PC-9 (cell line): Measurements from ENCODE around the gene C1R. TPM values are rescaled to one million over a fixed set of nuclear protein-coding genes. Genes with fewer than 3 reads are reported as not detected.

Experiments used
- BruUV-seq: library from RNA; stranded (reverse); fragments of 400-500 nt; replicated peaks from 2 replicates; lab custom pipeline; 2021; lab: Mats Ljungman, UMichigan
- CTCF ChIA-PET: fragments of 300-600 bp; sonication (Branson Sonifier 250); formaldehyde crosslinking; loops from one replicate; lab custom pipeline; 2022; ENCODE audit warnings: antibody characterized with exemption; lab: Charles Lee
- POLR2A ChIA-PET: fragments of 300-600 bp; sonication (Branson Sonifier 250); formaldehyde crosslinking; loops from one replicate; lab custom pipeline; 2022; ENCODE audit warnings: antibody characterized with exemption; ENCODE audit not compliant: unreplicated experiment; lab: Charles Lee
- DNase-seq, 2 experiments: peaks; one replicate each; pipeline versions ENCODE4 v3.0.0 to v3.0.0-alpha.2; 2015 to 2022; ENCODE audit warnings: mixed read lengths in 1 of 2
- H2AFZ ChIP-seq: fragments of 200-600 bp; sonication (generic); 2 replicates; pipeline ENCODE4 v1.8.1; 2017; ENCODE audit warnings: antibody characterized with exemption
- H3F3A ChIP-seq: fragments of 200-600 bp; sonication (generic); 2 replicates; pipeline ENCODE4 v1.8.1; 2017; ENCODE audit warnings: antibody characterized with exemption, mild to moderate bottlenecking, low read depth; ENCODE audit not compliant: insufficient read depth
- H3K27ac ChIP-seq: fragments of 200-600 bp; sonication (generic); 2 replicates; pipeline ENCODE4 v1.6.1; 2016; ENCODE audit warnings: mixed run types
- H3K27me3 ChIP-seq: fragments of 200-600 bp; sonication (generic); 2 replicates; pipeline ENCODE4 v1.6.1; 2016; ENCODE audit warnings: low read depth, mixed run types; ENCODE audit not compliant: insufficient read depth
- H3K36me3 ChIP-seq: fragments of 200-600 bp; sonication (generic); 2 replicates; pipeline ENCODE4 v1.6.1; 2016; ENCODE audit warnings: low read depth, mixed run types
- H3K4me1 ChIP-seq: fragments of 200-600 bp; sonication (generic); replicated peaks from 2 replicates; pipeline ENCODE4 v1.6.1; 2016; ENCODE audit warnings: mixed run types; ENCODE audit not compliant: insufficient read depth
- H3K4me2 ChIP-seq: fragments of 200-600 bp; sonication (generic); 2 replicates; pipeline ENCODE4 v1.6.1; 2017; ENCODE audit warnings: mixed run types
- H3K4me3 ChIP-seq: fragments of 200-600 bp; sonication (generic); 2 replicates; pipeline ENCODE4 v1.6.1; 2016; ENCODE audit warnings: mixed run types
- H3K79me2 ChIP-seq: fragments of 200-600 bp; sonication (generic); 2 replicates; pipeline ENCODE4 v1.6.1; 2017; ENCODE audit warnings: low read depth, mixed run types
- H3K9me2 ChIP-seq: fragments of 200-600 bp; sonication (generic); 2 replicates; pipeline ENCODE4 v1.8.1; 2017; ENCODE audit warnings: mild to moderate bottlenecking; ENCODE audit not compliant: insufficient read depth
- H3K9me3 ChIP-seq: fragments of 200-600 bp; sonication (generic); 2 replicates; pipeline ENCODE4 v1.8.1; 2016; ENCODE audit warnings: low read depth; ENCODE audit not compliant: insufficient read depth
- H4K20me1 ChIP-seq: fragments of 200-600 bp; sonication (generic); 2 replicates; pipeline ENCODE4 v1.8.1; 2017; ENCODE audit not compliant: insufficient read depth
- EZH2 ChIP-seq: fragments of 200-600 bp; sonication (generic); IDR thresholded peaks from 2 replicates; pipeline ENCODE4 v1.8.0; 2017; ENCODE audit warnings: antibody characterized with exemption, low read depth
- intact Hi-C: fragments of 100-400 bp; cut with micrococcal nuclease; formaldehyde crosslinking; loops from one replicate; pipeline ENCODE4 v1.10.0; 2022; ENCODE audit not compliant: unreplicated experiment
- total RNA-seq: library from RNA; stranded (reverse); gene quantifications from 2 replicates; pipeline ENCODE4 v1.2.3, GENCODE V29; 2021
- TF ChIP-seq, protein P1 (sequence below): fragments of 200-600 bp; sonication (generic); conservative IDR thresholded peaks from 2 replicates; pipeline ENCODE4 v1.6.1; 2017; ENCODE audit warnings: mixed run types, antibody characterized with exemption, mild to moderate bottlenecking, moderate library complexity

C1R gene
- total RNA-seq, 1 experiment from 2014 or later = 24.0 TPM

DNA sequence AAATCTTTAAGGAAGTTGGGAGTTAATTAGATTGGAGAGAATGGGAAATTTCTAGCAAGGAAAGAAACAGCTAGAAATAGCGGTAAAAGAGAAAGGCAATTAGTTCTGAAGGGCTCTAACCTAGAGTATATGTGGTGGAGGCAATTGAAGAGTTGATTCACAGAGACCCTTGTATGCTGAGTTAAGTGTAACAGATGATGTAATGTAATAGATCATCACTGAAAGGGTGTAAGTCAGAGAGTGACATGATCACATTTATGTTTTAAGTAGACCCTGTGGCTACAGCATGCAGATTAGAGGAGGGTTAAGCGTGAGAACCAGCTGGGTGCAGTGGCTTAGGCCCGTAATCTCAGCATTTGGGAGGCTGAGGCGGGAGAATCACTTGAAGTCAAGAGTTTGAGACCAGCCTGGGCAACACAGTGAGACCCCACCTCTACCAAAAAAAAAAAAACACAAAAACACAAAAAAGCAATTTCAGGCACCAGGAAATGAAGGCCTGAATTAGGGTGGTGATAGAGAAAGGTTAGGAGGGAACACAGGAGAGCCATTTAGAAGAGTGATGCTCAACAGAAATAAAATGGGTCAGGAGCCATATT, 33.5 kb upstream of the C1R start:
- Histone ChIP-seq H2AFZ (no peak overlapping the region), H3K9me3 (no peaks in the 10 kb centered on the region), H4K20me1 (no peaks in the 10 kb centered on the region), H3F3A (peaks cover 5% of the 10 kb centered on the region; the same call in 1 of the 2 replicates), H3K27ac (no peak overlapping the region), H3K4me2 (no peak overlapping the region), H3K27me3 (no peaks in the 10 kb centered on the region), H3K4me3 (no peak overlapping the region), H3K79me2 (no peaks in the 10 kb centered on the region), H3K9me2 (no peaks in the 10 kb centered on the region), H3K36me3 (no peaks in the 10 kb centered on the region), H3K4me1 (peaks cover 7% of the 10 kb centered on the region)
- TF ChIP-seq, protein P1, sequence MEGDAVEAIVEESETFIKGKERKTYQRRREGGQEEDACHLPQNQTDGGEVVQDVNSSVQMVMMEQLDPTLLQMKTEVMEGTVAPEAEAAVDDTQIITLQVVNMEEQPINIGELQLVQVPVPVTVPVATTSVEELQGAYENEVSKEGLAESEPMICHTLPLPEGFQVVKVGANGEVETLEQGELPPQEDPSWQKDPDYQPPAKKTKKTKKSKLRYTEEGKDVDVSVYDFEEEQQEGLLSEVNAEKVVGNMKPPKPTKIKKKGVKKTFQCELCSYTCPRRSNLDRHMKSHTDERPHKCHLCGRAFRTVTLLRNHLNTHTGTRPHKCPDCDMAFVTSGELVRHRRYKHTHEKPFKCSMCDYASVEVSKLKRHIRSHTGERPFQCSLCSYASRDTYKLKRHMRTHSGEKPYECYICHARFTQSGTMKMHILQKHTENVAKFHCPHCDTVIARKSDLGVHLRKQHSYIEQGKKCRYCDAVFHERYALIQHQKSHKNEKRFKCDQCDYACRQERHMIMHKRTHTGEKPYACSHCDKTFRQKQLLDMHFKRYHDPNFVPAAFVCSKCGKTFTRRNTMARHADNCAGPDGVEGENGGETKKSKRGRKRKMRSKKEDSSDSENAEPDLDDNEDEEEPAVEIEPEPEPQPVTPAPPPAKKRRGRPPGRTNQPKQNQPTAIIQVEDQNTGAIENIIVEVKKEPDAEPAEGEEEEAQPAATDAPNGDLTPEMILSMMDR = no peak
- no peak for TF ChIP-seq EZH2
- ChIA-PET CTCF (interaction anchor here (0.5 to 0.6 kb wide), 2 partner anchors 17 to 76 kb away, joined by 7 to 8 read pairs; partner anchors contain the start of gene C1RL), POLR2A (interaction anchor here (0.6 kb wide), 3 partner anchors 10 to 281 kb away, joined by 3 to 6 read pairs (median 4); no protein-coding TSS in a partner anchor)
- no TSS peak for BruUV-seq
- intact Hi-C loops = no loop called here
- no peak for DNase-seq

DNA sequence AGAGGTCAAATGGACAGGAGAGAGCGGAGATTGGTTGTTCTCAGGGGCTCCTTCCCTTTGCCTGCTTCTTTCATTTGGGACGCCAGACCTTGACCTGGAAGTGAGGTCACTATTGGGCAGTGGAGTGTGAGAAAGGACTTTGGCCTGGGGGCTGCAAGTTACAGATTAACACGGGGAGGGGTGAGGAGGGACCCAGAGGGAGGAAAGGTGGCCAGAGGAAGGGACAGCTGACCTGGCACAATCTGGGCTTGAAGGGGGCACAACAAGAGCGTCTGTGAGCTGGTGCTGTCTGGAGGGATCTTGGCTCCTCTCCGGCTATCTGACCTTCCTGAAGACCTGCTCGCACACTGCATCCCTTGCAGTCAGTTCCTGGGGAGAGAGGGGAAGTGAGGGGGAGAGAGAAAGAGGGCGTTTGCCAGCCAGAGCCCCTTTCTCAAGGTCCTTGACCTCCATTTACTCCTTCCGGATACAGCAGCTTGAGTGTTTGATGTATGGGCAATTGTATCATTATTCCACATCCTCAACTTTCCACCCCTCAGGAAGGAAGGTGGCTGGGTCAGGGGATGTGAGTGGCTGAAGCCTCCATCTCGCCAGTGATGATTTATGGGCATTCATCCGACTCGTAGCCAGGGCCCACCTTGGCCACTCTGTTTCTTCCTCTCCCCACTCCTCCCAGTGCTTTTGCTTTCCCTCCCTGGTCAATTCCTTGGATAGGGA, 31.7 kb upstream of the C1R start:
- H3K9me3 ChIP-seq = no peaks in the 10 kb centered on the region
- H3K9me2 ChIP-seq = no peaks in the 10 kb centered on the region
- H3F3A ChIP-seq = no peaks in the 10 kb centered on the region
- no peaks in the 10 kb centered on the region for H3K36me3 ChIP-seq
- BruUV-seq = no TSS peak
- no peak overlapping the region for H2AFZ ChIP-seq
- H3K27ac ChIP-seq = no peak overlapping the region
- H4K20me1 ChIP-seq = no peaks in the 10 kb centered on the region
- intact Hi-C loops = no loop called here
- H3K4me2 ChIP-seq = no peak overlapping the region
- H3K27me3 ChIP-seq = no peaks in the 10 kb centered on the region
- H3K4me3 ChIP-seq = no peak overlapping the region
- CTCF ChIA-PET = interaction anchor here (0.6 kb wide), 1 partner anchor 146 kb away, joined by 12 read pairs; no protein-coding TSS in a partner anchor
- TF ChIP-seq, protein P1 = no peak
- TF ChIP-seq EZH2 = no peak
- POLR2A ChIA-PET = interaction anchor here (0.6 kb wide), 1 partner anchor 384 kb away, joined by 3 read pairs; no protein-coding TSS in a partner anchor
- no peaks in the 10 kb centered on the region for H3K79me2 ChIP-seq
- no peak for DNase-seq
- H3K4me1 ChIP-seq = peaks cover under 1% of the 10 kb centered on the region; the same call in 1 of the 2 replicates

DNA sequence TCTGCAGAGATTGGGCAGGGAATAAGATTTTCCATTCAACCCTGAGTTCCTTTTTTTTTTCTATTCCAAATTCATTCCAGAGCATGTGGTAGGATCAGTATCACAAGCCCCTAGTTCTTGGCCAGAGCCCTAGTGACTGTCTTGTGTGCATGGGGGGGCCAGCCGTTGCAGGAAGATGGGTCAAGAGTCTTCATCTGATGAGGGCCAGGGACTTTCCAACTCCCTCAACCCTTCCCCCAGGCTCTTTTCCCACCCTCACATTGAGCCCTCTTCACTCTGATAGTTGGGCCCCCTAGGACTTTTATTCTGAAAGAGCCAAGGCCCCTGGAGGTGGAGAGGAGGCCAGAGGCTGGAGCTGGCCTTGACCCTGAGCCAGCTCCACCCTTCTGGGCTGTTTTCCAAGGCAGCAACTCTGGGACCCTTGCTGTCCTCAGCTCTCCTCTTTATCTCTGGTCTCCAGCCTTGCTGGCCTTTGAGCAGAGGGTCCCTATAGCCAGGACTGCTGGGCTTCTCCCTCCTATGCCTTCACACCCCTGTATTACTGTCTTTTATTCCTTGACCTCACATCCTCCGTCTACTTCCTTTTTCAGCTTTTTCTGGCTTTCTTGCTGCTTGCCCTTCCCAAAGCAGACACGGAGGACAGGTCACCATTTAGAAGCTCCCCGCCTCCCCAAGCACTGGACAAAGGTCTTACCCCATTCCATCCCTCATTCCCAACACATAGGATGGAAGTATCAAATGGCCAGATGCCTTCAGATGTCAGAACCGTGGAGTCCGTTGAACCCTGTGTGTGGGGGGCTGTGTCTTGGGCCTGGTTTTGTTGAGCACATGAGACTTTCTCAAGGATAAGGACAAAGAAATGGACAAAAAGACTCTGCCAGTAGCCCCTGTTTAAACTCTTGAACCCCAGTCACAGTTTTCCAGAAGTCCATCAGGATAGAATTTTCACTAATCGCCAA, 30.8 kb upstream of the C1R start:
- Histone ChIP-seq H3K4me2 (no peak overlapping the region), H3F3A (no peaks in the 10 kb centered on the region), H3K4me3 (no peak overlapping the region), H2AFZ (no peak overlapping the region), H3K4me1 (no peaks in the 10 kb centered on the region), H3K79me2 (no peaks in the 10 kb centered on the region), H3K36me3 (no peaks in the 10 kb centered on the region), H3K27me3 (no peaks in the 10 kb centered on the region), H3K9me3 (no peaks in the 10 kb centered on the region), H4K20me1 (no peaks in the 10 kb centered on the region), H3K27ac (no peak overlapping the region), H3K9me2 (no peaks in the 10 kb centered on the region)
- intact Hi-C loops = no loop called here
- BruUV-seq = no TSS peak
- POLR2A ChIA-PET = interaction anchor here (0.6 kb wide), 1 partner anchor 385 kb away, joined by 3 read pairs; no protein-coding TSS in a partner anchor
- DNase-seq = no peak
- TF ChIP-seq, protein P1 = no peak
- CTCF ChIA-PET = interaction anchor here (0.6 kb wide), 1 partner anchor 145 kb away, joined by 12 read pairs; no protein-coding TSS in a partner anchor
